Measurements from ENCODE around the gene TEFM.

GRCh38 chr17:30886187-30886586 lies 19.9 kb downstream of the TEFM start:
- TF ChIP-seq CTCF (IDR thresholded peaks at IDR 0.05) (no peak), EZH2 (IDR thresholded peaks at IDR 0.05) (no peak)
